Hematopoietic multipotent progenitor cell treated with erythropoietin and hydrocortisone succinate and interleukin-3 and kit ligand, for 15 days (in vitro differentiated cells): ENCODE results near the gene CLDN16.

Source experiments
- DNase-seq: peaks from one replicate; pipeline ENCODE4 v3.0.0-alpha.2; 2015; ENCODE audit warnings: low spot score

The CLDN16 gene

GRCh38 chr3:190387578-190388213 is at the start of gene CLDN16:
TSS of gene CLDN16 (plus strand) at chr3:190388163. CDS start at chr3:190388330, 167 bp downstream.
- no peak for DNase-seq

- peak; percentile 49 for DNase-seq
Observed at GRCh38 chr3:190338717-190339116, 49.2 kb upstream of the CLDN16 start.

- no peak for DNase-seq
Observed at GRCh38 chr3:190339130-190339529, 48.8 kb upstream of the CLDN16 start.

- no peak for DNase-seq
Observed at GRCh38 chr3:190340071-190340470, 47.9 kb upstream of the CLDN16 start.

GRCh38 chr3:190345027-190345821 is 42.7 kb upstream of the CLDN16 start:
- DNase-seq, result peak; percentile 27

GRCh38 chr3:190345878-190346277 is 42.1 kb upstream of the CLDN16 start:
- DNase-seq, result no peak

- DNase-seq, result no peak
Observed at GRCh38 chr3:190346541-190346940, 41.4 kb upstream of the CLDN16 start.

GRCh38 chr3:190352861-190353457 is 35.0 kb upstream of the CLDN16 start:
- no peak for DNase-seq

GRCh38 chr3:190356246-190356645 is 31.7 kb upstream of the CLDN16 start:
- DNase-seq, result no peak

- DNase-seq, result no peak
Observed at GRCh38 chr3:190357468-190357867, 30.5 kb upstream of the CLDN16 start.

GRCh38 chr3:190359813-190360212 is 28.1 kb upstream of the CLDN16 start:
- DNase-seq, result no peak

- no peak for DNase-seq
Observed at GRCh38 chr3:190360228-190360627, 27.7 kb upstream of the CLDN16 start.

GRCh38 chr3:190361791-190362190 is 26.2 kb upstream of the CLDN16 start:
- no peak for DNase-seq

- DNase-seq, result no peak
Observed at GRCh38 chr3:190362258-190362657, 25.7 kb upstream of the CLDN16 start.

- DNase-seq, result no peak
Observed at GRCh38 chr3:190366133-190366532, 21.8 kb upstream of the CLDN16 start.

- no peak for DNase-seq
Observed at GRCh38 chr3:190368881-190369280, 19.1 kb upstream of the CLDN16 start.

- DNase-seq, result no peak
Observed at GRCh38 chr3:190369668-190370295, 18.2 kb upstream of the CLDN16 start.

- DNase-seq, result no peak
Observed at GRCh38 chr3:190370369-190370768, 17.6 kb upstream of the CLDN16 start.

GRCh38 chr3:190371152-190371551 is 16.8 kb upstream of the CLDN16 start:
- no peak for DNase-seq

GRCh38 chr3:190375246-190375645 is 12.7 kb upstream of the CLDN16 start:
- DNase-seq, result no peak

GRCh38 chr3:190375671-190376070 is 12.3 kb upstream of the CLDN16 start:
- no peak for DNase-seq

GRCh38 chr3:190378240-190378891 is 9.6 kb upstream of the CLDN16 start:
- no peak for DNase-seq
